NCI-H2107 (cell line): ENCODE measurements around the gene NACAD.
"Not testable (repeated sequence)": the region's sequence is repeated elsewhere in the genome, so short reads cannot be mapped to it uniquely, and the experiment has no call there.

Experiments used
- DNase-seq: peaks from one replicate; lab custom pipeline; 2025; lab: John Stamatoyannopoulos, UW

The NACAD gene

GRCh38 chr7:45117582-45117981 is 28.8 kb upstream of the NACAD start:
- no peak for DNase-seq

GRCh38 chr7:45116048-45116447 is 27.3 kb upstream of the NACAD start:
- no peak for DNase-seq

DNA sequence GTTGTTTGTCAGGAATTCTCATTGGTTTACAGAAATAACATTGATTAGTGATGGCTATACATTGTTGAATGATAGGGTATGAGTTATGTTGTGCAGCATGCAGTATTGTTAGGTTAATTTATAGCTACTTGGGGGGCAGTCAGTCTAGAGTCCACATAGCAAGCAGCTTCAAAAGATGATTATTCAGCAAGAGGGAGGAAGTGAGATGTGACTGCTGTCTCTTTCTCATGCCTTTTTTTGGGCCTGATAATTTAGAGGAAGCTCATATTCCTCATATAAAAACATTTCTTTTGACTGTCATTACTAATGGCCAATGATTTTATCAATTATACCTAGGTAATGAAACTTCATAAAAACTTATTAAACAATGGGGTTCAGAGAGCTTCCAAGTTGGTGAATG is 26.2 kb upstream of the NACAD start:
- DNase-seq, result no peak

DNA sequence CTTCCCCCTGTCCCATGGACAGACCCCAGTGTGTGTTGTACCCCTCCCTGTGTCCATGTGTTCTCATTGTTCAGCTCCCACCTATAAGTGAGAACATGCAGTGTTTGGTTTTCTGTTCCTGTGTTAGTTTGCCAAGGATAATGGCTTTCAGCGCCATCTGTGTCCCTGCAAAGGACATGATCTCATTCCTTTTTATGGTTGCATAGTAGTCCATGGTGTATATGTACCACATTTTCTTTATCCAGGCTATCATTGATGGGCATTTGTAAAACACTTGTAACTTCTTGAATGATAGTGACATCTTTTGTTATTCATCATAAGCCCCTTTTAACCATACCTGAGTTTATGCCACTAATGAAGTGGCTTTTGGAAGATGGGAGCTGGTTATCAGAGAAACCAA is 25.5 kb upstream of the NACAD start:
- not testable (repeated sequence) for DNase-seq

DNA sequence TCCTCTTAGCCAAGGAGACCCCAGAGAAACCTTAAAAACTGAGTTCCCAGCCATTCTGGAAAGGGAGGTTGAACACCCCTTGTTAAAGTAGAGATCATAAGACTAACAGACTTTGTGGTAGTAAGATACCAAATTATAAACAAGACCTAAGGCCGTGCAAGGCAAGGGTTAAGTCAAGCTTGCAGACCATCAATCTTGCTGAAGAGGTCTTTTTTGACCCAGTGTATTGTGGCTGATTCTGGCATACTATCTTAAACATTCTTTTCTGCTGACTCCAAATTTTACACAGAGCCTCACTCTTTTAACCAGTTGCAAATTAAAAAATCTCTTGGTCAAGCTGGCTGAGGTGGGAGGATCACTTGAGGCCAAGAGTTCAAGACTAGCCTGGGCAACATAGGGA is 23.9 kb upstream of the NACAD start:
- no peak for DNase-seq

GRCh38 chr7:45111298-45112223 is 22.8 kb upstream of the NACAD start, which contains the start of gene TBRG4:
Gene TBRG4, minus strand, starts transcription at chr7:45111697. Its CDS starts 2,460 bp downstream, at chr7:45109237.
- DNase-seq, result peak; percentile 95

DNA sequence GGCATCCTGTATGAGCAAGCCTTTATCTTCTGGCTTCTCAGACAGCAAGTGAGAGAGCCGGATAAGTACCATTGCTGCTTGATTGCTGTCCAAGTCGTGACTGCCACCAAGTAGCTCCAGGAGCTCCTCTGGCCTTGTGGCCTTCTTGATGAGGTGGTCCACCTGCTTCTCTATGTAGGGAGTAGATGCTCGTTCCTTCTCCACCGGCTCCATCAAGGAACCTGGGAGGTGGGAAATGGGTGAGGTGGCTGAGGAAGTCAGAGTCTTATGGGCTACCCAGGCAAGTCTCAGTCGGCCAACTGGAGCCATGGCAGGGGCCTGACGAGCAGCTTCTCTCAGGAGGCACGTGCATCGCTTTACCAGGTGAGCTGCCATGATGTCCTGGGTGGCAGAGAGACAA is 20.1 kb upstream of the NACAD start:
- no peak for DNase-seq

GRCh38 chr7:45107356-45107755 is 18.6 kb upstream of the NACAD start:
- DNase-seq, result no peak

DNA sequence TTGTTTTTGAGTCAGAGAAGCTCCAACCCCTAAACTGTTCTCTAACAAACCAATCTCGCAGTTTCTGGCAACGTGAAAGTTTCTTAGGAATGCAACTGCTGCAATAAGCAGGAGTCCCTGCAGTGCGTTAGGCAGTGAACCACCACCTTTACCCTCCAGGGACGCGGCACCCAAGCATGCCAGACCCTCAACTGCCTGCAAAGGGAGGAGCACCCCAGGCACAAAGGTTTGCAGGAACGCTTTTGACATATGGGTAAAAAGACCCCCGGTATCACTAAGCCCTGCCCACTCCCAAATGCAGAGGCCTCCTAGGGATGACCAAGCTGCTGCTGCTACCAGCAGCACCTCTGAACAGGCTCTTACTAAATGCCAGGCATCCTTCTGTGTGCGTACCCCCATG is 18.1 kb upstream of the NACAD start:
- DNase-seq, result no peak

DNA sequence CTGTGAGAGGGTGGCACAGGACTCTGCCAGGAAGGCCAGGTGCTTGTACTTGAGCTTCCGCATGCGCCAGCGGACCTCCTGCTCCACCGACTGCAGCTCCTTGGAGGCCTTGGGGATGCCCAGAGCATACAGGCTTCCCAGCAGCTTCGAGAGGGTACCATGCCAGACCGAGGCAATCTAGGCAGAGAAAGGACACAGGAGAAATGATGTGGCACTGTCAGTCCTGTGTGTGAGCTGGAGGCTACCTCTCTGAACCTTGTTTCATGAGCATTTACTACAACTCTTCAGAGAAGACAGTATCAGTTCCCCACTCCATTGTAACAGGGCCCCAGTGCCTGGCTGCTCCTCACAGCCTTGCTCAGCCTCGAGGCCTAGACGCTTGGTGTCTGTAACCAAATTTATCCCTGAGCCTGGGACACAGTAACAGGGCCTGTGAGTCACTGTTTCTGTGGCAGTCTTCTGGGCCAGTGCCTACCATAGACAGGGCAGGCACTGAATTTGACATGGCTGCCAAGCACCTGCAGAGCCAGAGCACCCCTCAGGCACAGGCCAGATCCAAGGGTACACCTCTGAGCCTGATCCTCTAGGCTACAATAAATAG is 16.9 kb upstream of the NACAD start:
- no peak for DNase-seq

DNA sequence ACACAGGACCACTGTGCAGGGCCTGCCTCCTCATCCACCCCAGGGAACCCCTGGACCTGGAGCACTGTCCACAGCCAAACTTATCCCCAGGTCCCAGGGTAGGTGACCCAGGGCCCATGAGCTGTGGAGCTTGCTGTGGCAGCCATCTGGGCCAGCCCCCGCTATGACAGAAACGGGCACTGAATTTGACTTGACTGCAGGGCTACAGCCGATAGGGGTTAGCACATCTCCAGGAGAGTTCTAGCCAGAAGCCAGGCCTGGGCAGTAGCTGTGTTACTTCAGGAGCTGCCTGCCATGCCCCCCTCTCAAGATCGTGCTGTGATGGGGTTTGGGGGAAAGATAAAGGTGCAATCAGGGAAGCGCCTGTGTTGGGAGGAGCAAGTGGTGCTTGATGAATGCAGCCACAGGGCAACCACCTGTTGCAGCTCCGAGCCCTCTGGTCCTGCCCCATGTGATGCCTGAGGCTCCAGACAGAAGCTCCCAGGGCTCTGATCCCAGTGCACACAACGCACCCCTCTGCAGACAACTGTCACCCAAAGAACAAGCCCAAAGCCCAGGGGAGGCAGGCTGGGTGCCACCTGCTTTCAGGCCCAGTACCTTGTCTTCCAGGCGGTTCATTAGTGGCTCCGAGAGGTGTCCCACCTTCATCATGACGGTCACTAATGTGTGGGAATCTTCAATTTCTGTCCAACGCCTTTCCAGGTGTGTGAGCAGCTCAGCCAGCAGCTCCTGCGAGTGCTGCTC is 16.2 kb upstream of the NACAD start:
- DNase-seq, result no peak

GRCh38 chr7:45103958-45104843 is 15.4 kb upstream of the NACAD start:
- DNase-seq, result no peak

DNA sequence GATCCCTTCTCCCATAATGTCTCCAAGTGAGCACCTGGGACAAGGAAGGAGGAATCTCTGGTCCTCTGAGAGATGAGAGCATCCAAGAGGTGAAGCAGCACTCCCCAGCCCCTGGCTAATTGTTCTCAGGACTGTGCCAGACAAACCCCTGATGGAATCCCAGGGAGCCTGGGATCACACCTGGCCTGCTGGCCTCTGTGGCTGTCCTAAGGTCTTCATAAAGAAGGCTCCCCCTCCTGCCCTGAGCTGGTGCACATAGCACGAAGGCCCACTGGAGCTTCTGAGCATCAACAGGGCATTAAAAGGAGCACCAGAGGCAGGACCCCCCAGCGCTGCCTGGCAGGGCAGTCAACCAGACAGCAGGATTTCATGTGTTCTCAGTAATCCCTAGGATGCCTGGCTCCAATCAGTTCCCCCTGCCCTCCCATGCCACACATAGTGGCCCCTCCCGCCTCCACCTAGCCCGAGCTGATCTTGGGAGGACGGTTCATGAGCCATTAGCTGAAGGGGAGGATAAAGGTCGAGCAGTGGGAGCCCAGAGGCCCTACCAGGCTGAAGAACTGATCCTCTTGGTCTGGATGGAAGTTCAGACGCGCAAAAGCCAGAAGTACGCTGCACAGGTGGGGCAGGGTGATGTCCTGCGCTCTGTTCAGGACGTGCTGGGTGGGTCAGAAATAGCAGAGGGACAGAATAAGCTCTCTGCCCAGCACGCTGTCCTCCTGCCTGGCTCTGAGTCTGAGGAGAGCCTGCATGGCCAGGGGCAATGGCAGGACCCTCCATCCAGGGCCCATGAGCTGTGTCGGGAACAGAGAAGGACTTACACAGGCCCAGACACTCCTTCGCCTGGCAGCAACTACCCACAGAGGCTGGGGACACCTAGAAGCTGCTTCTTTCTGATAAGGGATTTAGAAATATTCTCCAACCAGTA is 14.3 kb upstream of the NACAD start:
- DNase-seq, result no peak

DNA sequence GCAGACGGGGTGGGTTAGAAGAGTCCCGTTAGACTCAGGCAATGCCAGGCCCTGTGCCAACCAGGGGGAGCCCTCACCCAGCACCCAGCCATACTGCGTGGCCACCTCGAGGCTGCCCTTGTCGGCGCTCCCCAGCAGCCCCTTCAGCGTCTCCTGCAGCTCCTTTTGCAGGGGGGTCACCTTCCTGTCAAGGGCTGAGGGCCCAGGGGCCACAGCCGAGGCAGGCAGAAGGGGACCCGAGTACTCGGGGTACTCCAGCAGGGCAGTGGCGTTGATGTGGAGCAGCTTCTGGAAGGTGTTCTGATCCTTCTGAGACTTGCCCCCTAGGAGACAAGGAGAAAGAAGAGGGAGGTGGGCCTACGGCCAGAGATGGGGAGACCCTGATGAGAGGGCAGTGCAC is 13.0 kb upstream of the NACAD start:
- DNase-seq, result no peak

DNA sequence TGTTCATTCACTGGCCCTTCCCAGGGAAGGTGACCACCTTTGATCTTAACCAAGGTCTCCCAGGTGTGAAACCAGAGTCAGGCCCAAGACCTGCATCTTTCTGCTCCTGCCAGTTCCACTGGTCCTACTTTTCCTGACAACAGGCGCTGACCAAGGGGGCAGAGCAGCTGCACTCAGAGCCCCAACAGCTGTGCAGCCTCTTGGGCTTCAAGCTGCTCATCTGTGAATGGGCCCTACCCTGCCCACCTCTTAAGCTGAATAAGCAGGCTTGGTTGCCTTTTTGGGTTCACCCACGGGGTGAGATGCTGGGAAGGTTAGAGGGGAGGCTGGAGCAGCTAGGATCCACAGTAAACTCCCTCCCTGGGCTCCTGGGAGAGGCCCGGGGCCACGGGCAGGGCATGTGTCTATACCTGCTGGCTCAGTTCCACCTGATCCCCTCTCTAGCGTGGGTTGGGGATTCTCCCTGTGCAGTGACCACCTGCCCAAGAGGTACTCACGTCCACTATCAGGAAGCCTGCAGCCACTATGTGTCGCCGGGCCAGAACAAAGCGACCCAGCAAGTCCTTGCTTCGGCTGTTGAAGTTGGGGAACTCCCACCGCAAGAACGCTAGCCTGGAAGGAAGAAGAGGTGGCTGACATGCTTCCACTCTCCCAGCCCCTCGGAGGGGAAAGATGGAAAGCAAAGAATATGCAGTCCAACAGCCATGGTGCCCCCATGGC is 12.2 kb upstream of the NACAD start:
- no peak for DNase-seq

GRCh38 chr7:45099891-45100760 is 11.4 kb upstream of the NACAD start:
- DNase-seq, result no peak

GRCh38 chr7:45098983-45099839 is 10.4 kb upstream of the NACAD start:
- DNase-seq, result no peak

- DNase-seq, result no peak
Observed at GRCh38 chr7:45092931-45093235, 4.1 kb upstream of the NACAD start.
